ENCODE data around the gene TBL3. TPM values are rescaled to one million over a fixed set of nuclear protein-coding genes. Genes with fewer than 3 reads are reported as not detected.
A peak's percentile ranks its signal among the peaks of the same experiment; 100 is the strongest.

TBL3 gene
- total and polyA plus RNA-seq, 2 of the 8 experiments (the other 6 are each of a cell fraction or from before 2014, with no cell fraction given): 65.8 to 137 TPM

- Histone ChIP-seq H3K27ac (ENCODE audit: low read depth, low read length) (no peak overlapping the region), H2BK15ac (ENCODE audit: low read length) (no peak overlapping the region; the same call in 1 of the 2 replicates), H3K23me2 (ENCODE audit: low read depth, low read length) (no peaks in the 10 kb centered on the region), H3K79me2 (ENCODE audit: control insufficient read depth in 1 of 2, insufficient read depth in 2 of 2, low read length in 2 of 2) (no peaks in the 10 kb centered on the region), H4K8ac (ENCODE audit: extremely low read depth, insufficient read depth, low read length) (peak overlapping the region; percentile 87; the same call in 1 of the 2 replicates), H3K4me3 (ENCODE audit: extremely low read depth in 1 of 4, insufficient read depth in 2 of 4, low read depth in 3 of 4, low read length in 4 of 4) (no peak overlapping the region), H3K14ac (ENCODE audit: insufficient read length) (no peak overlapping the region), H2BK120ac (replicated peaks; ENCODE audit: low read depth, low read length) (no peak overlapping the region), H4K5ac (ENCODE audit: insufficient read length, low read depth, low read length) (no peak overlapping the region), H2BK5ac (ENCODE audit: low read depth, low read length) (no peak overlapping the region), H3K9me3 (ENCODE audit: insufficient read depth in 2 of 2, low read depth in 1 of 2, low read length in 1 of 2) (no peaks in the 10 kb centered on the region), H2AFZ (ENCODE audit: low read length) (no peak overlapping the region), H3K23ac (ENCODE audit: insufficient read length) (no peak overlapping the region), H3K27me3 (replicated peaks in 1 of 4; ENCODE audit: control insufficient read depth in 3 of 4, extremely low read depth in 1 of 4, insufficient read depth in 3 of 4, low read length in 3 of 4) (peaks cover 0 to 13% (median 8%) of the 10 kb centered on the region in 4 experiments; a peak in 5 of 7 replicates), H3K4me2 (ENCODE audit: insufficient read depth in 1 of 2, low read depth in 2 of 2, low read length in 2 of 2) (no peak overlapping the region), H2BK12ac (ENCODE audit: low read depth, low read length) (no peak overlapping the region), H4K20me1 (replicated peaks in 1 of 2; ENCODE audit: control insufficient read depth in 1 of 2, insufficient read depth in 2 of 2, low read length in 2 of 2) (peaks cover 0 to 4% of the 10 kb centered on the region in 2 experiments), H3K18ac (ENCODE audit: extremely low read depth, low read length) (no peak overlapping the region), H3K9ac (replicated peaks in 1 of 4; ENCODE audit: extremely low read depth in 1 of 4, low read depth in 3 of 4, low read length in 3 of 4) (no peak overlapping the region), H3K56ac (replicated peaks; ENCODE audit: insufficient read length, low read depth, low read length) (no peak overlapping the region), H2BK20ac (ENCODE audit: low read length) (no peak overlapping the region), H3K79me1 (ENCODE audit: low read depth, low read length) (no peaks in the 10 kb centered on the region), H4K91ac (replicated peaks; ENCODE audit: insufficient read length, low read length) (no peak overlapping the region), H3K4ac (replicated peaks; ENCODE audit: insufficient read length, low read depth, low read length) (no peak overlapping the region), H3K36me3 (ENCODE audit: control insufficient read depth in 2 of 4, insufficient read depth in 4 of 4, low read length in 3 of 4) (peaks cover 0 to 3% (median 1%) of the 10 kb centered on the region in 4 experiments; a peak in 4 of 8 replicates), H2AK5ac (ENCODE audit: low read depth, low read length) (no peak overlapping the region), H3K4me1 (replicated peaks in 1 of 4; ENCODE audit: control insufficient read depth in 3 of 4, insufficient read depth in 4 of 4, low read length in 3 of 4) (peaks cover 0 to 6% (median 2%) of the 10 kb centered on the region in 4 experiments; a peak in 4 of 7 replicates)
- FAIRE-seq (no peak), DNase-seq (ENCODE audit: low read depth in 1 of 2, low spot score in 2 of 2) (no peak)
- whole genome bisulfite sequencing, 2 experiments (ENCODE audit: extremely low coverage in 1 of 2, insufficient coverage in 1 of 2, insufficient read length in 1 of 2, insufficient replicate concordance in 2 of 2, low coverage in 1 of 2, low lambda C conversion rate in 2 of 2, missing lambda C conversion rate in 1 of 2): 84% methylated on average over 22 of the region's 23 CpGs; no CpG with 5 or more reads in 1 of the 2 experiments
- ChIA-PET CTCF (ENCODE audit: partially characterized antibody) (interaction anchor here (0.7 to 8.0 kb wide), 9 partner anchors 8 to 69 kb away, joined by 3 to 75 read pairs (median 9); no protein-coding TSS in a partner anchor), POLR2A (ENCODE audit: partially characterized antibody) (interaction anchor here (1.5 to 3.4 kb wide), 8 partner anchors 8 to 36 kb away, joined by 5 to 25 read pairs (median 8); partner anchors contain the start of genes MSRB1, RNF151 and RPS2)
- no peak for TF ChIP-seq CTBP2 (IDR thresholded peaks at IDR 0.05; ENCODE audit: borderline replicate concordance, insufficient read depth, insufficient read length, low read length)
- TF ChIP-seq SP1 (IDR thresholded peaks at IDR 0.05; ENCODE audit: low read depth, low read length): no peak
- no peak for TF ChIP-seq TEAD4 (IDR thresholded peaks at IDR 0.05; ENCODE audit: low read depth, low read length)
- TF ChIP-seq CEBPB (IDR thresholded peaks at IDR 0.05; ENCODE audit: low read depth, low read length): no peak
- TF ChIP-seq EZH2 (IDR thresholded peaks at IDR 0.05; ENCODE audit: low read depth, low read length, severe bottlenecking): no peak
- TF ChIP-seq POU5F1 (IDR thresholded peaks at IDR 0.05; ENCODE audit: low read depth, low read length): no peak
- TF ChIP-seq SIRT6 (IDR thresholded peaks at IDR 0.05; ENCODE audit: low read length): no peak
- TF ChIP-seq CBX8 (IDR thresholded peaks at IDR 0.05; ENCODE audit: borderline replicate concordance, low read depth, low read length): no peak
- no peak for TF ChIP-seq SIX5 (IDR thresholded peaks at IDR 0.05; ENCODE audit: low read depth, low read length)
- TF ChIP-seq ATF3 (IDR thresholded peaks at IDR 0.05; ENCODE audit: insufficient read depth, low read depth, low read length): no peak
- TF ChIP-seq HDAC2 (IDR thresholded peaks at IDR 0.05; ENCODE audit: borderline replicate concordance in 1 of 2, low read depth in 2 of 2, low read length in 2 of 2): no peak
- no peak for TF ChIP-seq TAF1 (IDR thresholded peaks at IDR 0.05; ENCODE audit: low read depth, low read length)
Measured at GRCh38 chr16:1933097-1933661, 38.7 kb upstream of the TBL3 start.

Measured in H1 (cell line).